GM19468 (cell line): ENCODE results near the gene HS6ST3.

Source experiments
- ATAC-seq: cut with Tn5 transposase; IDR thresholded peaks from one replicate; pipeline ENCODE4 v1.9.1; 2021; ENCODE audit warnings: mild to moderate bottlenecking, moderate library complexity, moderate number of reproducible peaks; ENCODE audit not compliant: unreplicated experiment; ENCODE audit errors: extremely low read depth

Gene HS6ST3

DNA sequence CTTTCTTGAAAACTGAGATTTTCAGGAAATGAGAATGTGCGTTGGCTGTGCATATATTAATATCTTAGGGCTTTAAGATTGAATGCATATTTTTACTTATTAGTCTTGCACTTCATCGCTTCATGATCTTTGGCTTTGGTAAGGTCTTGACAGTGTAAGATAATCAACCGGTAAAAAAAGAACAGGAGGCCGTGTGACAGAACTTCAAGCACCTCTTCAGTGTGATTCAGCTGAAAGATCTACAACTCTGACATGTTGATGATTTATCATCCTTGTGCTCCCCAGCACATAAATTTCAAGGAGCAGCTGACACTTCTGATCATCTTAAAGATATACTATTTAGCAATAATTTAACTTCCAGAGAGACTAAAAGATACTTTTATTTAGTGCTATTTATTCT lies 195.1 kb downstream of the HS6ST3 start:
- ATAC-seq, result no peak

- ATAC-seq, result no peak
Observed at GRCh38 chr13:96285729-96286128, 195.8 kb downstream of the HS6ST3 start.

DNA sequence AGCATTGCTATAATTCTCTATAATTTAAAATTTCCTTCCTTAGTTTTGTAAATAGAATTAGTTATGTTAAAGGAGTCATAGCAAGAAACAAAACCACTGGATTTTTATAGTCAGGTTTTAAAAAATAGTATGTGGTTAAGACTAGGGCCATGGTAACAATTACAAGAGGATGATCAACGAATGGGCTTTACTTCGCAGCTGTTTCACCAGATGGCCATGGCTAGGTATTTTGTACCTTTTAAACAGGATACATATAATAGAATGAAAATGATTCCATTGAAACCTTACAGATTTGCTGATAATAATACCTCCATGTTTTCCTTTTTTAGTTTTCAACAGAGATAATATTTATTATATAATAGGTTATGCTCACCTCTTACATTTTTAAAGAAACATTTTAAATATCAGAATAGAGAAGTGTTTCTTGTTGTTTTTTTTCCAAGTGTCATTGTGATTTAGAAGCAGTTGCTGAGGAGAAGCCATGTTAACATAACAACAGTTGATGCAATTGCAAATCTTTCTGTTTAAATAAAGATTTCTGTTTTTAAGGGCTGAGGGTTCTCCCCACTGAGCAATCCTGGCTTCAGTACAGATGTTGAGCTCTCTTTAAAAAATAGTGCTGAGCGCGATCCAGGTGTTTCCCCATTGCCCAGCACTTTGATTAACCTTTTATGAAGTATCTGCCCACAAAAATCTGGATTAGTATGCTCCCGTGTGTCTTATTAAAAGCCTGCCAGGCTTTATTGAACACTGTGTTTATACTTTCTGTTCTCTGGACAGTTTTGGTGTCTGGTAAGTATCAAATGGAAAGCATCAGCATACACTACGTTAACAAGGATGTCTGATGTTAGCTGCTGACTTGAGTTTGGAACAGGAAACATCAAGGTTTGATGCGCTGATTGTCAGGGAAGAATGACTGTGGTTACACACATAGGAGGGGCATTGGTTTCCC lies 205.3 kb downstream of the HS6ST3 start:
- no peak for ATAC-seq

- no peak for ATAC-seq
Observed at GRCh38 chr13:96297360-96297759, 207.5 kb downstream of the HS6ST3 start.

- ATAC-seq, result no peak
Observed at GRCh38 chr13:96299235-96299634, 209.3 kb downstream of the HS6ST3 start.

- no peak for ATAC-seq
Observed at GRCh38 chr13:96308568-96308967, 218.7 kb downstream of the HS6ST3 start.

DNA sequence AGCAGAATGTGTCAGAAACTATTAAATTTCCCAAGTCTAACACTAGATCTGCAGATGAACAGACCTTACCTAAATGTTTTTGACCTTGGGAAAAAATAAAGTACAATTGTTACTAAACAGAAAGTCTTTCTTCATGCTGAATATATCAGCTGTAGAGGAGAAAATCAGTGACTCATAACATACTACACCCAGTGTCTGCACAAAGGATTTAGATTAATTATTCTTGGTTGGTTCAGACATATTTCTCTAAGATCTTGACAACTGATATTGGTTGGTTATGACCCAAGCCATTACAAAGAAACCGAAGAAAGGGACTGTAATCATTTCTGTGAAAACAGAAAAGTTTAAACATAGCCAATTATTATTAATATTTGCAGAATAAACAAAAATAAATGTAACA lies 225.1 kb downstream of the HS6ST3 start:
- ATAC-seq, result no peak

DNA sequence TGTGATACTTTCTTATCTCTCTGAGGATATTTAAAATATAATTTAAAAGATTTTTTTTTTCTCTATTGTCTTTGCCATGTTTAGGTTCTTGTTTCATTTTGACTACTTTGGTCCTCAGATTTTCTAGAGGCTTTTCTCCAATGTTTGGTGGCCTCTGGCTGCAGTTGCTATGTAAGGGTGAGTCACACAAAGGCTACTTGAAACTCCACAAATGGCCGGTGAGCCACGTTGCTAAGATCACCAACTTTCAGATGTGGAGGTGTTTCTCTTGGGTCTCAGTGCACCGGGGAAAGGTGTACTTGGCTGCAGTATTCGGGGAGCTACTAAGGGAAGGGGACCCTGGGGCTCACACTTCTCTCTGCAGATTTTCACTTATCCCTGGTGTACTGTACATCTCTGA lies 248.1 kb downstream of the HS6ST3 start:
- ATAC-seq, result no peak

DNA sequence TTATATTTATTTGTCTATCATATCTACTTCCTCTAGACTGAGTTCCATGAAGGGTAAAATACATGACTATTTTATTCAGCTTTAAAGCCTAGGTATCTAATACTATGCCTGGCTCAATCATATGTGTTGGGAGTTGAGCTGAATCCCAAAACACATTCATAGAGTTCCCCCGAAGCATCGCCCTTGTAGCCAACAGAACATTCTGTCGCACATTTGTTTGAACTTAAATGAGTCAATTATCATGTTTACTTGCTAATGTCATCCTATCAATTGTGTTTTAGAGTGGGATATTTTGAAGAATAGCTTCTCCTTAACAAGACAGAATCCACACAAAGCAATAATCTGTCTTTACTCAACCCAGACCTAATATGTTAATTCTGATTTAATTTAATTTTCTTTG lies 252.4 kb downstream of the HS6ST3 start:
- no peak for ATAC-seq

DNA sequence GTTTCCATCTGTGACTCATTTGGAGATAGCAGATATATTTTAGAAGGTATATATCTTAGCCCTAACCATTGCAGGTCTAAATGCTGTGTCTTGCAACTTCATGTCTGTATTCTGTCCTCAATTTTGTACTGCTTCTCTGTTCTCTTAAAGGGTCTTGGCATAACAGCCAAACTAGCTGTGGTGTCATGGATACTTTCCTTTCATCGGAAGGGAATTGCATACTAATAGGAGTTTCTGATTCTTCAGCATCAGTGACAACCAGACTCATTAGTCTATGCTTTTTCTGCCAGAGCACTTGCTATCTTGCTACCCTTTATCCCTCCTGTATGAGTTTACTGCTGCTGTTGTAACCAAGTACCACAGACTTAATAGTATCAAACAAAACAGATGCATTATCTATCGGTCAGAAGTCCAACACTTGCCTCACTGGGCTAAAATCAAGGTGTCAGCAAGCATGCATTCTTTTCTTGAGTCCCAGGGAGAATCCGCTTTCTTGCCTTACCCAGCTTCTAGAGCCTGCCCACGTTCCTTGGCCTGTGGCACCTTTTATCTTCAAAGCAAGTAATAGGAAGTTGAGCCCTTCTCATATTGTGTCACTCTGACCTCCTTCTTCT lies 253.1 kb downstream of the HS6ST3 start:
- no peak for ATAC-seq

DNA sequence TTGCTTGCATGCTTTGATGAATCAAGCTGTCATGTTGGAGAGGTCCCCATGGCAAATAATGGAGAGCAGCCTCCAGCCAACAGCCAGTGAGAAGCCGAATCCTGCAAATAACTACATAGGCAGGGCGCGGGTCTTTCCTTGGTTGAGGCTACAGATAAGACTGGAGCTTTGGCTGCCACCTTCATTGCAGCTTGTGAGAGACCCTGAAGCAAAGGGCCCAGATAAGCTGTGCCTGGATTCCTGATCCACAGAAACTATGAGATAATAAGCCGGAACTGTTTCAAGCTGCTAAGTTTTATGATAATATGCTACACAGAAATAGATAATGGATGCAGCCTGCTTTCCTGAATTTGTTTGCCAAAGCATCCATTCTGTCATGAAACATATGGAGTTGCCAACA lies 257.0 kb downstream of the HS6ST3 start:
- no peak for ATAC-seq

GRCh38 chr13:96373597-96373996 lies 283.7 kb downstream of the HS6ST3 start:
- no peak for ATAC-seq

GRCh38 chr13:96377835-96378234 lies 287.9 kb downstream of the HS6ST3 start:
- no peak for ATAC-seq

- no peak for ATAC-seq
Observed at GRCh38 chr13:96379967-96380366, 290.1 kb downstream of the HS6ST3 start.

GRCh38 chr13:96381681-96382080 lies 291.8 kb downstream of the HS6ST3 start:
- no peak for ATAC-seq

GRCh38 chr13:96388598-96388997 lies 298.7 kb downstream of the HS6ST3 start:
- no peak for ATAC-seq

- ATAC-seq, result no peak
Observed at GRCh38 chr13:96391606-96392005, 301.7 kb downstream of the HS6ST3 start.

DNA sequence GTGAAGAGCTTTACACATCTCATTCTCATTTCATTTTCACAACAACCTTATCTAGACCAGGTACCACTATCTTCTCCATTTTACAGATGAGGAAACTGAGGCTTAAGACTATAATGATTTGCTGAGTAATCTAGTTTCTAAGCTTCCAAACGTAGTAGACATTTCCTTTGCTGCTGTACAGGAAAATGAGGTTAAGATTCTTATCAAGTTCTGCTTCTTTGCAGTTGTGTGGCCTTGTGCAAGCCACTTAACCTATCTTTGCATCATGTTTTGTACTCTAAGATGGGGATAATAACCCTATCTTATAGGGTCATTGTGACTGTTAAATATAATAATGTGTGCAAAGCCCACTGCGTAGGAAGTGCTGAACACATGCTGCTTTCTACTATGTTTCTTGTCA lies 307.9 kb downstream of the HS6ST3 start:
- ATAC-seq, result no peak

DNA sequence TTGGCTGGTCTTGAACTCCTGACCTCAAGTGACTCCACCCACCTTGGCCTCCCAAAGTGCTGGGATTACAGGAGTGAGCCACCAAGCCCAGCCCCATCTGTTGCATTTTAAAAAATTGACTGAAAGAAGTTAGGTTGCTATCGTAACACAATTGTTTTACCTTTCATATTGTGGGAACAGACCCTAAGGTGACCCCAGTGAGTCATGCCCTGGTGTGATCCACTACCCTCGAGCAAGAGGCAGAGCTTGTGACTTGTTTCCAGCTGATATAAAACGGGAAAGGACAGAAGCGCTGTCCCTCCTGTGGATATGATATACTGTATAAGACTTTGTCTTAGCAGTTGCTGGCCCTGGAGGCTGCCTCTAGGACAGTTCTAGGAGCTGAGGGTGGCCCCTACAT lies 308.6 kb downstream of the HS6ST3 start:
- no peak for ATAC-seq

- no peak for ATAC-seq
Observed at GRCh38 chr13:96403241-96403640, 313.3 kb downstream of the HS6ST3 start.

DNA sequence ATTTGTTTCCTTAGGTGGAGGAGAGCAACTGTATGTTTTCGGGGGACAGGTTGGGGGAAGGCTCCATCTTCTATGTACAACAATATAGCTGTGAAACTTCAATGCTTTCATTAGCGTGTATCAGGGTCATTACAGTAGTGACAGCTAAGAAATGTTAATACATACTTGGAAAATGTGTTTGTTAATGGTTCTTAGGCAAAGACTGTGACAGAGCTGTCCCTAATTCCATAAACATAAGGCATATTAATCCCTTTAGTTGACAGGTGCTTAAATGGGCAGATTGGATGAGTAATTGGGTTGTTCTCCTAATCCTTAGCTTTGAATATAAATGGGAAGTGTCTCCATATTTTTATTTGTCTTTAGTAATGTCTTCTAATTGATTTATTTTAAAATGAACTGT lies 313.7 kb downstream of the HS6ST3 start:
- ATAC-seq, result no peak
